ENCODE results near the gene ZNF282.

ZNF282 gene

GRCh38 chr7:149166630-149167352, 28.6 kb upstream of the ZNF282 start:
- Histone ChIP-seq H3K4me3 (ENCODE audit: low read length in 2 of 2) (no peak overlapping the region), H3K27me3 (ENCODE audit: control insufficient read depth in 2 of 2, insufficient read depth in 2 of 2, low read length in 2 of 2) (no peaks in the 10 kb centered on the region), H3K36me3 (ENCODE audit: control insufficient read depth in 2 of 2, insufficient read depth in 2 of 2, low read length in 2 of 2) (peaks cover 27 to 36% of the 10 kb centered on the region in 2 donors), H3K27ac (ENCODE audit: low read depth in 2 of 2, low read length in 2 of 2) (no peak overlapping the region), H3K9me3 (ENCODE audit: control insufficient read depth in 2 of 2, low read length in 2 of 2) (no peaks in the 10 kb centered on the region), H3K4me1 (ENCODE audit: control insufficient read depth in 2 of 2, insufficient read depth in 2 of 2, low read length in 2 of 2) (no peaks in the 10 kb centered on the region), H3K9ac (ENCODE audit: low read depth in 1 of 2, low read length in 2 of 2) (no peak overlapping the region)

- Histone ChIP-seq H3K9ac (ENCODE audit: low read depth in 1 of 2, low read length in 2 of 2) (no peak overlapping the region), H3K36me3 (ENCODE audit: control insufficient read depth in 2 of 2, insufficient read depth in 2 of 2, low read length in 2 of 2) (peaks cover 22 to 42% of the 10 kb centered on the region in 2 donors), H3K4me3 (ENCODE audit: low read length in 2 of 2) (no peak overlapping the region), H3K27ac (ENCODE audit: low read depth in 2 of 2, low read length in 2 of 2) (no peak overlapping the region), H3K4me1 (ENCODE audit: control insufficient read depth in 2 of 2, insufficient read depth in 2 of 2, low read length in 2 of 2) (no peaks in the 10 kb centered on the region), H3K9me3 (ENCODE audit: control insufficient read depth in 2 of 2, low read length in 2 of 2) (no peaks in the 10 kb centered on the region), H3K27me3 (ENCODE audit: control insufficient read depth in 2 of 2, insufficient read depth in 2 of 2, low read length in 2 of 2) (no peaks in the 10 kb centered on the region)
Observed at GRCh38 chr7:149171892-149172533, 23.3 kb upstream of the ZNF282 start.

- H3K4me3 ChIP-seq (ENCODE audit: low read length in 2 of 2) = no peak overlapping the region
- no peak overlapping the region for H3K9ac ChIP-seq (ENCODE audit: low read depth in 1 of 2, low read length in 2 of 2)
- H3K4me1 ChIP-seq (ENCODE audit: control insufficient read depth in 2 of 2, insufficient read depth in 2 of 2, low read length in 2 of 2) = no peaks in the 10 kb centered on the region
- H3K27me3 ChIP-seq (ENCODE audit: control insufficient read depth in 2 of 2, insufficient read depth in 2 of 2, low read length in 2 of 2) = no peaks in the 10 kb centered on the region
- H3K27ac ChIP-seq (ENCODE audit: low read depth in 2 of 2, low read length in 2 of 2) = no peak overlapping the region
- H3K36me3 ChIP-seq (ENCODE audit: control insufficient read depth in 2 of 2, insufficient read depth in 2 of 2, low read length in 2 of 2) = peaks cover 22 to 43% of the 10 kb centered on the region in 2 donors
- no peaks in the 10 kb centered on the region for H3K9me3 ChIP-seq (ENCODE audit: control insufficient read depth in 2 of 2, low read length in 2 of 2)
Observed at GRCh38 chr7:149172534-149172920, 22.8 kb upstream of the ZNF282 start.

- H3K36me3 ChIP-seq (ENCODE audit: control insufficient read depth in 2 of 2, insufficient read depth in 2 of 2, low read length in 2 of 2) = peaks cover 37 to 47% of the 10 kb centered on the region in 2 donors
- H3K9me3 ChIP-seq (ENCODE audit: control insufficient read depth in 2 of 2, low read length in 2 of 2) = no peaks in the 10 kb centered on the region
- H3K9ac ChIP-seq (ENCODE audit: low read depth in 1 of 2, low read length in 2 of 2) = no peak overlapping the region
Observed at GRCh38 chr7:149175150-149175549, 20.2 kb upstream of the ZNF282 start.

GRCh38 chr7:149179241-149179640, 16.1 kb upstream of the ZNF282 start:
- Histone ChIP-seq H3K36me3 (ENCODE audit: control insufficient read depth in 2 of 2, insufficient read depth in 2 of 2, low read length in 2 of 2) (peaks cover 39 to 57% of the 10 kb centered on the region in 2 donors), H3K9ac (ENCODE audit: low read depth in 1 of 2, low read length in 2 of 2) (no peak overlapping the region), H3K9me3 (ENCODE audit: control insufficient read depth in 2 of 2, low read length in 2 of 2) (no peaks in the 10 kb centered on the region), H3K4me3 (ENCODE audit: low read length in 2 of 2) (no peak overlapping the region), H3K27me3 (ENCODE audit: control insufficient read depth in 2 of 2, insufficient read depth in 2 of 2, low read length in 2 of 2) (no peaks in the 10 kb centered on the region), H3K4me1 (ENCODE audit: control insufficient read depth in 2 of 2, insufficient read depth in 2 of 2, low read length in 2 of 2) (no peaks in the 10 kb centered on the region), H3K27ac (ENCODE audit: low read depth in 2 of 2, low read length in 2 of 2) (no peak overlapping the region)

More at GRCh38 chr7:149175150-149175549, 20.2 kb upstream of the ZNF282 start:
- Histone ChIP-seq H3K4me1 (ENCODE audit: control insufficient read depth in 2 of 2, insufficient read depth in 2 of 2, low read length in 2 of 2) (no peaks in the 10 kb centered on the region), H3K4me3 (ENCODE audit: low read length in 2 of 2) (no peak overlapping the region), H3K27me3 (ENCODE audit: control insufficient read depth in 2 of 2, insufficient read depth in 2 of 2, low read length in 2 of 2) (no peaks in the 10 kb centered on the region), H3K27ac (ENCODE audit: low read depth in 2 of 2, low read length in 2 of 2) (no peak overlapping the region)

GRCh38 chr7:149180722-149181449, 14.5 kb upstream of the ZNF282 start:
- no peak overlapping the region for H3K4me3 ChIP-seq (ENCODE audit: low read length in 2 of 2)

GRCh38 chr7:149181450-149181790, 13.9 kb upstream of the ZNF282 start:
- peaks cover 34 to 48% of the 10 kb centered on the region in 2 donors for H3K36me3 ChIP-seq (ENCODE audit: control insufficient read depth in 2 of 2, insufficient read depth in 2 of 2, low read length in 2 of 2)
- H3K4me3 ChIP-seq (ENCODE audit: low read length in 2 of 2) = no peak overlapping the region
- H3K27me3 ChIP-seq (ENCODE audit: control insufficient read depth in 2 of 2, insufficient read depth in 2 of 2, low read length in 2 of 2) = no peaks in the 10 kb centered on the region
- no peak overlapping the region for H3K27ac ChIP-seq (ENCODE audit: low read depth in 2 of 2, low read length in 2 of 2)
- no peaks in the 10 kb centered on the region for H3K9me3 ChIP-seq (ENCODE audit: control insufficient read depth in 2 of 2, low read length in 2 of 2)
- H3K4me1 ChIP-seq (ENCODE audit: control insufficient read depth in 2 of 2, insufficient read depth in 2 of 2, low read length in 2 of 2) = no peaks in the 10 kb centered on the region
- no peak overlapping the region for H3K9ac ChIP-seq (ENCODE audit: low read depth in 1 of 2, low read length in 2 of 2)

More at GRCh38 chr7:149180722-149181449, 14.5 kb upstream of the ZNF282 start:
- Histone ChIP-seq H3K9ac (ENCODE audit: low read depth in 1 of 2, low read length in 2 of 2) (no peak overlapping the region), H3K4me1 (ENCODE audit: control insufficient read depth in 2 of 2, insufficient read depth in 2 of 2, low read length in 2 of 2) (no peaks in the 10 kb centered on the region), H3K36me3 (ENCODE audit: control insufficient read depth in 2 of 2, insufficient read depth in 2 of 2, low read length in 2 of 2) (peaks cover 37 to 49% of the 10 kb centered on the region in 2 donors), H3K9me3 (ENCODE audit: control insufficient read depth in 2 of 2, low read length in 2 of 2) (no peaks in the 10 kb centered on the region), H3K27me3 (ENCODE audit: control insufficient read depth in 2 of 2, insufficient read depth in 2 of 2, low read length in 2 of 2) (no peaks in the 10 kb centered on the region), H3K27ac (ENCODE audit: low read depth in 2 of 2, low read length in 2 of 2) (no peak overlapping the region)

GRCh38 chr7:149184274-149184673, 11.1 kb upstream of the ZNF282 start:
- Histone ChIP-seq H3K9me3 (ENCODE audit: control insufficient read depth in 2 of 2, low read length in 2 of 2) (no peaks in the 10 kb centered on the region), H3K36me3 (ENCODE audit: control insufficient read depth in 2 of 2, insufficient read depth in 2 of 2, low read length in 2 of 2) (peaks cover 12 to 26% of the 10 kb centered on the region in 2 donors), H3K4me3 (ENCODE audit: low read length in 2 of 2) (no peak overlapping the region), H3K27ac (ENCODE audit: low read depth in 2 of 2, low read length in 2 of 2) (no peak overlapping the region), H3K4me1 (ENCODE audit: control insufficient read depth in 2 of 2, insufficient read depth in 2 of 2, low read length in 2 of 2) (no peaks in the 10 kb centered on the region), H3K27me3 (ENCODE audit: control insufficient read depth in 2 of 2, insufficient read depth in 2 of 2, low read length in 2 of 2) (no peaks in the 10 kb centered on the region), H3K9ac (ENCODE audit: low read depth in 1 of 2, low read length in 2 of 2) (no peak overlapping the region)

GRCh38 chr7:149188213-149188612, 7.1 kb upstream of the ZNF282 start:
- H3K9ac ChIP-seq (ENCODE audit: low read depth in 1 of 2, low read length in 2 of 2) = no peak overlapping the region
- no peak overlapping the region for H3K4me3 ChIP-seq (ENCODE audit: low read length in 2 of 2)
- no peak overlapping the region for H3K27ac ChIP-seq (ENCODE audit: low read depth in 2 of 2, low read length in 2 of 2)
- H3K27me3 ChIP-seq (ENCODE audit: control insufficient read depth in 2 of 2, insufficient read depth in 2 of 2, low read length in 2 of 2) = no peaks in the 10 kb centered on the region
- H3K9me3 ChIP-seq (ENCODE audit: control insufficient read depth in 2 of 2, low read length in 2 of 2) = no peaks in the 10 kb centered on the region
- no peaks in the 10 kb centered on the region for H3K36me3 ChIP-seq (ENCODE audit: control insufficient read depth in 2 of 2, insufficient read depth in 2 of 2, low read length in 2 of 2)
- peaks cover 5 to 11% of the 10 kb centered on the region in 2 donors for H3K4me1 ChIP-seq (ENCODE audit: control insufficient read depth in 2 of 2, insufficient read depth in 2 of 2, low read length in 2 of 2)

- Histone ChIP-seq H3K4me1 (ENCODE audit: control insufficient read depth in 2 of 2, insufficient read depth in 2 of 2, low read length in 2 of 2) (peaks cover 5 to 12% of the 10 kb centered on the region in 2 donors), H3K27ac (ENCODE audit: low read depth in 2 of 2, low read length in 2 of 2) (no peak overlapping the region), H3K9ac (ENCODE audit: low read depth in 1 of 2, low read length in 2 of 2) (no peak overlapping the region), H3K36me3 (ENCODE audit: control insufficient read depth in 2 of 2, insufficient read depth in 2 of 2, low read length in 2 of 2) (no peaks in the 10 kb centered on the region), H3K9me3 (ENCODE audit: control insufficient read depth in 2 of 2, low read length in 2 of 2) (no peaks in the 10 kb centered on the region), H3K4me3 (ENCODE audit: low read length in 2 of 2) (no peak overlapping the region), H3K27me3 (ENCODE audit: control insufficient read depth in 2 of 2, insufficient read depth in 2 of 2, low read length in 2 of 2) (no peaks in the 10 kb centered on the region)
Observed at GRCh38 chr7:149188637-149189259, 6.6 kb upstream of the ZNF282 start.

Data from mucosa of rectum (tissue), 2 donors.